KMS-11 (cell line): ENCODE data around the gene USF1.

Experiments used
- H2AFZ ChIP-seq: fragments of 200-600 bp; sonication (generic); 2 replicates; pipeline ENCODE4 v1.6.1; 2016; ENCODE audit warnings: antibody characterized with exemption, mixed run types, low read depth
- H3K27ac ChIP-seq: fragments of 200-600 bp; sonication (generic); 2 replicates; pipeline ENCODE4 v1.6.1; 2016; ENCODE audit warnings: mild to moderate bottlenecking, mixed run types
- H3K27me3 ChIP-seq: fragments of 200-600 bp; sonication (generic); 2 replicates; pipeline ENCODE4 v1.6.1; 2017; ENCODE audit warnings: mild to moderate bottlenecking, low read depth, mixed run types, moderate library complexity; ENCODE audit not compliant: insufficient read depth
- H3K36me3 ChIP-seq: fragments of 200-600 bp; sonication (generic); 2 replicates; pipeline ENCODE4 v1.6.1; 2017; ENCODE audit warnings: mild to moderate bottlenecking, mixed run types; ENCODE audit not compliant: insufficient read depth
- H3K4me1 ChIP-seq: fragments of 200-600 bp; sonication (generic); 2 replicates; pipeline ENCODE4 v1.6.1; 2016; ENCODE audit warnings: mild to moderate bottlenecking, low read depth, mixed run types; ENCODE audit not compliant: poor library complexity, severe bottlenecking
- H3K4me2 ChIP-seq: fragments of 200-600 bp; sonication (generic); 2 replicates; pipeline ENCODE4 v1.7.0; 2016; ENCODE audit warnings: mild to moderate bottlenecking, mixed run types
- H3K4me3 ChIP-seq: fragments of 200-600 bp; sonication (generic); IDR thresholded peaks from 2 replicates; pipeline ENCODE4 v1.6.1; 2017; ENCODE audit warnings: low read depth, low read length, mixed read lengths; ENCODE audit not compliant: insufficient read depth
- H3K79me2 ChIP-seq: fragments of 200-600 bp; sonication (generic); 2 replicates; pipeline ENCODE4 v1.6.1; 2016; ENCODE audit warnings: low read depth, mixed run types; ENCODE audit not compliant: insufficient read depth
- H3K9ac ChIP-seq: fragments of 200-600 bp; sonication (generic); 2 replicates; pipeline ENCODE4 v1.6.1; 2016; ENCODE audit warnings: mild to moderate bottlenecking, mixed run types
- H4K20me1 ChIP-seq: fragments of 200-600 bp; sonication (generic); 2 replicates; pipeline ENCODE4 v1.6.1; 2016; ENCODE audit warnings: mild to moderate bottlenecking, mixed run types; ENCODE audit not compliant: insufficient read depth
- TF ChIP-seq, protein P1 (sequence below): fragments of 200-600 bp; sonication (generic); conservative IDR thresholded peaks from 2 replicates; pipeline ENCODE4 v1.6.1; 2017; ENCODE audit warnings: low read depth, mild to moderate bottlenecking, antibody characterized with exemption, low read length, moderate library complexity, mixed read lengths

USF1 gene

DNA sequence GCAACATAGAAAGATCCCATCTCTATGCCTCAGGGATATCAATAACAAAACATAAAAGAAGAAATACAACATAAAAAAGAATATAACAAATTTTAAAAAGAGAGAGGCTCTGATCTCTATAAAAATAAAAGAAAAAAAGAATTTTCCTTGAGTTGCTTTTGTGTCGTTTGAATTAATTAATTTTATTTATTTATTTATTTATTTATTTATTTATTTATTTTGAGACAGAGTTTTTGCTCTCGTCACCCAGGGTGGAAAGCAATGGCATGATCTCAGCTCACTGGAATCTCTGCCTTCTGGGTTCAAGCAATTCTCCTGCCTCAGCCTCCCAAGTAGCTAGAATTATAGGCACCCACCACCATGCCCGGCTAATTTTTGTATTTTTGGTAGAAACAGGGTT, 33.4 kb downstream of the USF1 start:
- Histone ChIP-seq H3K79me2 (no peaks in the 10 kb centered on the region), H3K36me3 (no peaks in the 10 kb centered on the region)

DNA sequence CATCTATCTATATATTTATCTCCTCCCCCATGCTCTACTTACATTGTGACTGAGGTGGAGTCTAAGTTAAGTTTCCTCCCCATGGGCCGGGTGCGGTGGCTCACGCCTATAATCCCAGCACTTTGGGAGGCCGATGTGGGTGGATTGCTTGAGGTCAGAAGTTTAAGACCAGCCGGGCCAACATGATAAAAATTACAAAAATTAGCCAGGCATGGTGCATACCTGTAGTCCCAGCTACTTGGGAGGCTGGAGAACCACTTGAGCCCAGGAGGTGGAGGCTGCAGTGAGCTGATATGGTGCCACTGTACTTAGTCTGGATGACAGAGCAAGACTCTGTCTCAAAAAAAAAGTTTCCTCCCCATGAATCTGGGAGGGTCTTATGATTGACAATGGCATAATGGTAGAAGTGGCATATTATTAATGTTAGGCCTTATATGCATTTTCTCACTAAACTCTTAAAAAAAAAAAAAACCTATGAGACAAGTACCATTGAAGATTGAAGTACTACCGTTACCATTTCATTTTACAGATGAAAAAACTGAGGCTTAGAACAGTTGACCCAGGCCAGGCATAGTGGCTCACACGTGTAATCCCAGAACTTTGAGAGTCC, 36.1 kb downstream of the USF1 start:
- Histone ChIP-seq H3K79me2 (no peaks in the 10 kb centered on the region), H3K9ac (no peak overlapping the region), H3K36me3 (no peaks in the 10 kb centered on the region), H4K20me1 (no peaks in the 10 kb centered on the region), H3K4me2 (no peak overlapping the region), H3K4me3 (no peak overlapping the region), H3K27ac (no peak overlapping the region), H2AFZ (no peak overlapping the region), H3K4me1 (peaks cover 27% of the 10 kb centered on the region), H3K27me3 (no peaks in the 10 kb centered on the region)
- TF ChIP-seq, protein P1, sequence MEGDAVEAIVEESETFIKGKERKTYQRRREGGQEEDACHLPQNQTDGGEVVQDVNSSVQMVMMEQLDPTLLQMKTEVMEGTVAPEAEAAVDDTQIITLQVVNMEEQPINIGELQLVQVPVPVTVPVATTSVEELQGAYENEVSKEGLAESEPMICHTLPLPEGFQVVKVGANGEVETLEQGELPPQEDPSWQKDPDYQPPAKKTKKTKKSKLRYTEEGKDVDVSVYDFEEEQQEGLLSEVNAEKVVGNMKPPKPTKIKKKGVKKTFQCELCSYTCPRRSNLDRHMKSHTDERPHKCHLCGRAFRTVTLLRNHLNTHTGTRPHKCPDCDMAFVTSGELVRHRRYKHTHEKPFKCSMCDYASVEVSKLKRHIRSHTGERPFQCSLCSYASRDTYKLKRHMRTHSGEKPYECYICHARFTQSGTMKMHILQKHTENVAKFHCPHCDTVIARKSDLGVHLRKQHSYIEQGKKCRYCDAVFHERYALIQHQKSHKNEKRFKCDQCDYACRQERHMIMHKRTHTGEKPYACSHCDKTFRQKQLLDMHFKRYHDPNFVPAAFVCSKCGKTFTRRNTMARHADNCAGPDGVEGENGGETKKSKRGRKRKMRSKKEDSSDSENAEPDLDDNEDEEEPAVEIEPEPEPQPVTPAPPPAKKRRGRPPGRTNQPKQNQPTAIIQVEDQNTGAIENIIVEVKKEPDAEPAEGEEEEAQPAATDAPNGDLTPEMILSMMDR, result no peak

More for the DNA sequence above, 33.4 kb downstream of the USF1 start:
- Histone ChIP-seq H3K4me1 (peaks cover 27% of the 10 kb centered on the region), H2AFZ (no peak overlapping the region), H3K9ac (no peak overlapping the region), H3K27me3 (no peaks in the 10 kb centered on the region), H3K4me2 (peak overlapping the region; percentile 97), H3K27ac (peak overlapping the region; percentile 77; the same call in 1 of the 2 replicates), H4K20me1 (no peaks in the 10 kb centered on the region), H3K4me3 (no peak overlapping the region)
- TF ChIP-seq, protein P1, result no peak; the same call in 1 of the 2 replicates

DNA sequence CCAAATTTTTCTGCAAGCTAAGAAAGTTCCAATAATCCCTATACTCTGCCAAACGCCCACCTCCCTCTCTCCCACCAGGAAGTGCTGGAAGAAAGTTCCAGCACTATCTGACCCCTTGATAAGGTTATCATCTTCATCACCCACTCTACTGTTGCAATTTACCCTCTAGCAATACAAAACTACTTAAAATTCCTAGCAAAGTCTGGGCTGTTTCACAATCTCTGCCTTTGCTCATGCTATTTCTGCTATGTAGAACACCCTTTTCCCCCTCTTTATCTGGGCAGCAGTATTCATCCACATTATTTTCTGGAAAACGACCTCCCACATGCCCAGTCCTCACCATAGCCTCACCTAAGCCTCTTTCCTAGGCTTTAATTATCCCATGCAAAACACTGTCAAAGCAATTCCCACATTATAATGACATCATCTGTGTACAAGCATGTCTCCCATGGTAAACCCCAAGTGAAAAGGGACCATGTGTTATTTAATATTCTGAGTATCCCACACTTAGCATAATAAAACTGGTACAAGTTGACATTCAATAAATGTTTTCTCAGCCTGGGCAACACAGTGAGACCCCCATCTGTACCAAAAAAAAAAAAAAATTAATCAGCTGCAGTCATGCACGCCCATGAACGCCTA, 36.8 kb downstream of the USF1 start:
- H3K4me2 ChIP-seq, result no peak overlapping the region
- no peak overlapping the region for H3K27ac ChIP-seq
- H3K27me3 ChIP-seq, result no peaks in the 10 kb centered on the region
- TF ChIP-seq, protein P1, result no peak
- peaks cover 20% of the 10 kb centered on the region for H3K4me1 ChIP-seq
- H2AFZ ChIP-seq, result no peak overlapping the region
- H3K9ac ChIP-seq, result no peak overlapping the region
- H3K36me3 ChIP-seq, result no peaks in the 10 kb centered on the region
- H3K79me2 ChIP-seq, result no peaks in the 10 kb centered on the region
- no peaks in the 10 kb centered on the region for H4K20me1 ChIP-seq
- no peak overlapping the region for H3K4me3 ChIP-seq

DNA sequence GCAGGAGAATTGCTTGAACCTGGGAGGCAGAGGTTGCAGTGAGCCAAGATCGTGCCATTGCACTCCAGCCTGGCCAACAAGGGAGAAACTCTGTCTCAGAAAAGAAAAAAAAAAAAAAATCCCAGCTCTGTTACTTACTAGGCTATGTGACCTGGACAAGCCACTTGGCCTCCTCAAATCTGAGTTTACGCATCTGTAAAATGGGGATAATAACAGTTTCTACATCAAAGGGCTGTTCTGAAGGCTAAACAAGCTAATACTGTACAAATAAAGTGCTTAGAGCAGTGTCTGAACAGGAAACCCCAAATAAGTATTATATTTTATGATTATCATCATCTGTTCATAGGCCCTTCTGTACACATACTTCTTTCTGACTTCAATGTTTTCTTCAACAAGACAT, 38.4 kb downstream of the USF1 start:
- Histone ChIP-seq H3K27me3 (no peaks in the 10 kb centered on the region), H3K4me3 (no peak overlapping the region), H3K4me1 (peaks cover 5% of the 10 kb centered on the region), H3K9ac (no peak overlapping the region), H3K79me2 (no peaks in the 10 kb centered on the region), H2AFZ (no peak overlapping the region), H3K27ac (no peak overlapping the region), H3K4me2 (no peak overlapping the region), H3K36me3 (no peaks in the 10 kb centered on the region), H4K20me1 (no peaks in the 10 kb centered on the region)
- TF ChIP-seq, protein P1, result no peak
